ENCODE data around the gene PAN3. TPM values are rescaled to one million over a fixed set of nuclear protein-coding genes. Genes with fewer than 3 reads are reported as not detected.
A peak's percentile ranks its signal among the peaks of the same experiment; 100 is the strongest.

The PAN3 gene
- total RNA-seq, 1 experiment from 2014 or later = 48.5 TPM

DNA sequence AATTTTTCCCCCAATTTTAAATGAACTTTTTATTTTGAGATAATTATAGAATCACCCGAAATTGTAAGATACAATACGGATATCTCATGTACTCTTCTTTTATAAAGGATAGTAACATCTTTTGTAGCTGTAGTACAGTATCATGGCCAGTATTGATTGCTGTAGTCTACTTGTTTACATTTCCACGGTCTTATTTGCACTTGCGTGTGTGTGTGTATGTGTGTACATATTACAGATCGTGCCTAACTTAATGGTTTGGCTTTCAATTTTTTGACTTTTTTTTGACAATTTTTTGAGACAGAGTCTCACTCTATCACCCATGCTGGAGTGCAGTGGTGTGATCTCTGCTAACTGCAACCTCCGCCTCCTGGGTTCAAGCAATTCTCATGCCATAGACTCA lies 6.7 kb downstream of the PAN3 start:
- no peaks in the 10 kb centered on the region; a peak in 1 of 5 replicates for H3K9me3 Mint-ChIP-seq
- TF ChIP-seq, protein P1, sequence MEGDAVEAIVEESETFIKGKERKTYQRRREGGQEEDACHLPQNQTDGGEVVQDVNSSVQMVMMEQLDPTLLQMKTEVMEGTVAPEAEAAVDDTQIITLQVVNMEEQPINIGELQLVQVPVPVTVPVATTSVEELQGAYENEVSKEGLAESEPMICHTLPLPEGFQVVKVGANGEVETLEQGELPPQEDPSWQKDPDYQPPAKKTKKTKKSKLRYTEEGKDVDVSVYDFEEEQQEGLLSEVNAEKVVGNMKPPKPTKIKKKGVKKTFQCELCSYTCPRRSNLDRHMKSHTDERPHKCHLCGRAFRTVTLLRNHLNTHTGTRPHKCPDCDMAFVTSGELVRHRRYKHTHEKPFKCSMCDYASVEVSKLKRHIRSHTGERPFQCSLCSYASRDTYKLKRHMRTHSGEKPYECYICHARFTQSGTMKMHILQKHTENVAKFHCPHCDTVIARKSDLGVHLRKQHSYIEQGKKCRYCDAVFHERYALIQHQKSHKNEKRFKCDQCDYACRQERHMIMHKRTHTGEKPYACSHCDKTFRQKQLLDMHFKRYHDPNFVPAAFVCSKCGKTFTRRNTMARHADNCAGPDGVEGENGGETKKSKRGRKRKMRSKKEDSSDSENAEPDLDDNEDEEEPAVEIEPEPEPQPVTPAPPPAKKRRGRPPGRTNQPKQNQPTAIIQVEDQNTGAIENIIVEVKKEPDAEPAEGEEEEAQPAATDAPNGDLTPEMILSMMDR (conservative IDR thresholded peaks at IDR 0.05) = no peak
- H2AFZ ChIP-seq (ENCODE audit: low read length) = no peak overlapping the region

More for the DNA sequence above, 6.7 kb downstream of the PAN3 start:
- no peak overlapping the region for H2BK15ac ChIP-seq (ENCODE audit: low read depth, low read length)
- peaks cover 37 to 41% of the 10 kb centered on the region in 2 experiments for H3K4me1 Mint-ChIP-seq
- H3K18ac ChIP-seq (ENCODE audit: insufficient read length, low read depth, low read length) = no peak overlapping the region
- H2AK5ac ChIP-seq (ENCODE audit: insufficient read length, low read length) = no peak overlapping the region
- H3K36me3 Mint-ChIP-seq (ENCODE audit: insufficient read depth in 1 of 3, low read depth in 3 of 3) = peaks cover 4 to 11% (median 7%) of the 10 kb centered on the region in 3 experiments; a peak in 5 of 7 replicates
- H4K8ac ChIP-seq (replicated peaks; ENCODE audit: insufficient read length, low read depth, low read length) = peak overlapping the region; percentile 55
- DNase-seq = no peak
- no peak overlapping the region for H3K4me3 Mint-ChIP-seq
- WGBS (ENCODE audit: extremely low coverage, insufficient read length, low lambda C conversion rate) = no CpG with 5 or more reads among the region's 6 CpGs
- H4K20me1 ChIP-seq (ENCODE audit: control insufficient read depth, insufficient read depth, insufficient read length) = no peaks in the 10 kb centered on the region
- 0 out of 2 replicates have a peak, but pooled peaks cover 2% of the 10 kb centered on the region for H3K4me1 ChIP-seq (ENCODE audit: insufficient read depth, low read length)
- no peaks in the 10 kb centered on the region for H3K9me3 ChIP-seq (ENCODE audit: control insufficient read depth, low read depth, low read length)
- H2BK120ac ChIP-seq (ENCODE audit: low read depth, low read length, poor library complexity, severe bottlenecking) = no peak overlapping the region
- H3K23ac ChIP-seq (ENCODE audit: insufficient read length, low read depth, low read length) = no peak overlapping the region
- no peak overlapping the region for H3K4ac ChIP-seq (ENCODE audit: low read depth, low read length)
- H2BK12ac ChIP-seq (ENCODE audit: insufficient read length, low read depth, low read length) = no peak overlapping the region
- no peak overlapping the region for H3K56ac ChIP-seq (ENCODE audit: insufficient read length, low read depth, low read length)
- no peaks in the 10 kb centered on the region for H3K27me3 Mint-ChIP-seq (ENCODE audit: low read depth)
- no peak overlapping the region for H4K91ac ChIP-seq (ENCODE audit: insufficient read length, low read depth, low read length)
- peaks cover 48% of the 10 kb centered on the region for H3K79me2 ChIP-seq (ENCODE audit: insufficient read depth, low read length)
- H3K14ac ChIP-seq (ENCODE audit: insufficient read depth, low read length) = no peak overlapping the region
- H3T11ph ChIP-seq (ENCODE audit: low read length) = no peak overlapping the region
- H3K79me1 ChIP-seq (ENCODE audit: insufficient read depth, low read depth, low read length, poor library complexity, severe bottlenecking) = peaks cover 9% of the 10 kb centered on the region
- no peak overlapping the region for H3K4me2 ChIP-seq (ENCODE audit: insufficient read depth, insufficient read length, low read length)
- no peak overlapping the region for H3K9ac ChIP-seq (ENCODE audit: extremely low read depth, insufficient read length, low read length)
- no peak overlapping the region for H2BK5ac ChIP-seq (ENCODE audit: insufficient read length, low read length)
- peaks cover 1% of the 10 kb centered on the region for H3K23me2 ChIP-seq (ENCODE audit: insufficient read length, low read depth, low read length, poor library complexity, severe bottlenecking)
- no peak overlapping the region for H3K27ac ChIP-seq (ENCODE audit: insufficient read length, low read depth, low read length)
- H3K27ac Mint-ChIP-seq = peak overlapping the region in 1 of 3 experiments; percentile 40; a peak in 1 of 7 replicates
- no peak overlapping the region for H2BK20ac ChIP-seq (ENCODE audit: low read depth, low read length, poor library complexity, severe bottlenecking)
- no peaks in the 10 kb centered on the region for H3K27me3 ChIP-seq (ENCODE audit: insufficient read depth, low read length)
- no peak overlapping the region for H4K5ac ChIP-seq (ENCODE audit: insufficient read length, low read depth, low read length)
